Measurements from ENCODE around the gene DDX10.

Gene DDX10

DNA sequence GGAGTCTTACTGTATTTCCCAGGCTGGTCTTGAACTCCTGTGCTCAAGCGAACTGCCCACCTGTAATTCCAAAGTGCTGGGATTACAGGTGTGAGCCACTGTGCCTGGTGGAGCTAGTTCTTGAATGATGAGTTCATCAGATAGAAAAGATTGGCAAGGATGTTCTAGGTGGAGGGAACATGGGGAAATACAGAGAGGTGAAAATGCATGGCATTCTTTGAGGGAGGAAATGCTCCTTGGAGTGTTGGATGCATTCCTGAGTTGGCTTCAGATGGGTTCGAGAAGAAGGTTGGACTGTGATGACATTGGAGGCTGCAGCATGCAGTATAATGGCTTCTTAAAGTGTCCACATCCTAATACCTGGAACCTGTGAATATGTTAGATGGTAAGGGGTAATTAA, 4.4 kb downstream of the DDX10 start:
- Histone ChIP-seq H3K4me3 (ENCODE audit: low read length) (no peak overlapping the region), H2AFZ (ENCODE audit: low read depth, low read length) (no peak overlapping the region), H3K4me1 (ENCODE audit: insufficient read depth, low read length) (peaks cover 9% of the 10 kb centered on the region), H3K9me3 (ENCODE audit: low read length) (peaks cover 2% of the 10 kb centered on the region), H3K27me3 (ENCODE audit: insufficient read depth, low read length) (no peaks in the 10 kb centered on the region), H3K36me3 (ENCODE audit: insufficient read depth, low read length) (no peaks in the 10 kb centered on the region)

DNA sequence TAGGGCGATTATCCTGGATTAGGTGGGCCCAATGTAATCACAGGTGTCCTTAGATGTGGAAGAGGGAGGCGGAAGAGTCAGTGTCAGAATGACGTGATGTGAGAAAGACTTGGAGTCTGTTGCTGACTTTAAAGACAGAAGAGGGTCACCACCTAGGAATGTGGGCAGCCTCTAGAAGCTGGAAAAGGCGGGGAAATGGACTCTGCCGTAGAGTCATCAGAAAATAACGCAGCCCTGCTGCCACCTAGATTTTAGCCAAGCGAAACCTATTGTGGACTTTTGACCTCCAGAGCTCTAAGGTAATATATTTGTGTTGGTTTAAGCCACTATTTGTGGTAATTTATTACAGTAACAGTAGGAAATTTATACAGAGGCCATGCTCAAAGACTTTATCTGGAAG, 4.8 kb downstream of the DDX10 start:
- Histone ChIP-seq H2AFZ (ENCODE audit: low read depth, low read length) (no peak overlapping the region), H3K4me3 (ENCODE audit: low read length) (no peak overlapping the region), H3K36me3 (ENCODE audit: insufficient read depth, low read length) (no peaks in the 10 kb centered on the region), H3K4me1 (ENCODE audit: insufficient read depth, low read length) (peaks cover 5% of the 10 kb centered on the region), H3K27me3 (ENCODE audit: insufficient read depth, low read length) (no peaks in the 10 kb centered on the region), H3K9me3 (ENCODE audit: low read length) (peaks cover 2% of the 10 kb centered on the region)

DNA sequence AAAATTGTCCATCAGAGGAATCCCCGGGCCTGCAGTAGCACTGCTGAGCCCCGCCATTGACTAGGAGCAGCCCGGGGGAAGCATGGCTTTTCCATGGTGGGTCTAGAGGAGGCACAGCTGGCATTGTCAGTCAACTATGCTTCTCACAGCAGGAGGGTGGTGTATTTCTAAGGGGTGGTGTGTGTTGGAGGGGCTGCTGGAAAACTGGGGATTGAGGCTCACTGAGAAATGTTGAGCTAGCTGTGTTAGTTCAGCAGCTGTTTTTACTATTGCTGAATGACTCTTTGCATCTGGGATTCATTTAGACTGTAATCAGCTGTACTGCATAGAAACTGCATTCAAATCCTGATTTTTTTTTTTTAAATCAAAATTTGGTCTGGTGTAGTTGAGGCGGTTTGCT, 5.6 kb downstream of the DDX10 start:
- Histone ChIP-seq H3K4me1 (ENCODE audit: insufficient read depth, low read length) (peaks cover 5% of the 10 kb centered on the region), H3K4me3 (ENCODE audit: low read length) (no peak overlapping the region), H3K27me3 (ENCODE audit: insufficient read depth, low read length) (no peaks in the 10 kb centered on the region), H3K36me3 (ENCODE audit: insufficient read depth, low read length) (peaks cover 4% of the 10 kb centered on the region), H2AFZ (ENCODE audit: low read depth, low read length) (no peak overlapping the region), H3K9me3 (ENCODE audit: low read length) (peaks cover 2% of the 10 kb centered on the region)

DNA sequence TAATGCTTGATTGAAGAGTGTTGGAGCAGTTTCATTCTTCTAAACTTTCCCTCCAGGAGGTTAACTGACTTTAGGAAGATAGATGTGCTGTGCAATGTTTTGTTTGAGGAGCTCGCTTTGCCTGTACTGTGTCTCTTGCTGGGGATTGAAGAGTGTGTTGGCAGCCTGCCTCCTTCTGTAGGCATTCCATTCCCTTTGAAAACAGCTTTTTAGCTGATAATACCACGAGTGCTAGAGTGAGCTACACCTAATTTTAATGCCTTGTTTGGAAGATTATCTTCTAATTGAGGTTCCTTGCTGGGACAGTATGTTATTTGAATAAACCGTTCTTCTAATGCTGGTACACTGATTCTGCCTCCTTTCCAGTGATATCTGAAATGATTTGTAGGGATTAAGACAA, 7.2 kb downstream of the DDX10 start:
- Histone ChIP-seq H3K4me3 (ENCODE audit: low read length) (no peak overlapping the region), H3K36me3 (ENCODE audit: insufficient read depth, low read length) (peaks cover 15% of the 10 kb centered on the region), H3K9me3 (ENCODE audit: low read length) (peaks cover 2% of the 10 kb centered on the region), H2AFZ (ENCODE audit: low read depth, low read length) (no peak overlapping the region), H3K27me3 (ENCODE audit: insufficient read depth, low read length) (no peaks in the 10 kb centered on the region), H3K4me1 (ENCODE audit: insufficient read depth, low read length) (no peaks in the 10 kb centered on the region)

DNA sequence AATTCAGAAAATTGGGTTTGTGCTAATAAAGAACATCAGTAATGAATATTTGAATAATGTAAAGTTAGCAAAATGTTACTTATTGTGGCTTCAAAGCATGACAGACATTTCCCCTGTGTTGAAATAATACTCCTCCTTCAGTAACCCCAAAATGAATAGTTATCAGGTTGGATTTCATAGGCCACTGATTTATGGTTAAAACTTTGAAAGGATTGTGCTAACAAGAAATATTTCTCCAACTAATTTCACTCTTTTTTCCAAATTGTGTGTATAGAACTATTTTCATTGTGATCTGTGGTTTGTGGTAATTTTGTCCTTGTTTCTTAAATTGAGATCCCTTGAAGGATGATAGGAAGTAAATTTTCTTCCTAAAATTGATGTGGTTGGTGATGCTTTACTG, 7.9 kb downstream of the DDX10 start:
- H3K36me3 ChIP-seq (ENCODE audit: insufficient read depth, low read length) = peaks cover 21% of the 10 kb centered on the region
- no peak overlapping the region for H3K4me3 ChIP-seq (ENCODE audit: low read length)
- no peaks in the 10 kb centered on the region for H3K27me3 ChIP-seq (ENCODE audit: insufficient read depth, low read length)
- peaks cover 2% of the 10 kb centered on the region for H3K9me3 ChIP-seq (ENCODE audit: low read length)
- H3K4me1 ChIP-seq (ENCODE audit: insufficient read depth, low read length) = no peaks in the 10 kb centered on the region
- no peak overlapping the region for H2AFZ ChIP-seq (ENCODE audit: low read depth, low read length)

DNA sequence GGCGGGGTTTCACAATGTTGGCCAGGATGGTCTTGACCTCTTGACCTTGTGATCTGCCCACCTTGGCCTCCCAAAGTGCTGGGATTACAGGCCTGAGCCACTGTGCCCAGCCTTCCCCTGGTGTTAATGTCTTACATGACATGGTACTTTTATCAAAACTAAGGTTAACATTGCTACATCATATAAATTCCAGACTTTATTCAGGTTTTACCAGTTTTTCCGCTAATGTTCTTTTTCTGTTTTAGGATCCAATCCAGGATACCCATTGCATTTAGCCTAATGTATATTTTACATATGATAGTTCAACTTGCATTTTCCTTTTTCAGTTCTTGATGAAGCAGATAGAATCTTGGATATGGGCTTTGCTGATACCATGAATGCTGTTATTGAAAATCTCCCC, 14.2 kb downstream of the DDX10 start:
- Histone ChIP-seq H3K4me1 (ENCODE audit: insufficient read depth, low read length) (no peaks in the 10 kb centered on the region), H2AFZ (ENCODE audit: low read depth, low read length) (no peak overlapping the region), H3K36me3 (ENCODE audit: insufficient read depth, low read length) (peaks cover 47% of the 10 kb centered on the region), H3K27me3 (ENCODE audit: insufficient read depth, low read length) (no peaks in the 10 kb centered on the region), H3K9me3 (ENCODE audit: low read length) (no peaks in the 10 kb centered on the region), H3K4me3 (ENCODE audit: low read length) (no peak overlapping the region)

DNA sequence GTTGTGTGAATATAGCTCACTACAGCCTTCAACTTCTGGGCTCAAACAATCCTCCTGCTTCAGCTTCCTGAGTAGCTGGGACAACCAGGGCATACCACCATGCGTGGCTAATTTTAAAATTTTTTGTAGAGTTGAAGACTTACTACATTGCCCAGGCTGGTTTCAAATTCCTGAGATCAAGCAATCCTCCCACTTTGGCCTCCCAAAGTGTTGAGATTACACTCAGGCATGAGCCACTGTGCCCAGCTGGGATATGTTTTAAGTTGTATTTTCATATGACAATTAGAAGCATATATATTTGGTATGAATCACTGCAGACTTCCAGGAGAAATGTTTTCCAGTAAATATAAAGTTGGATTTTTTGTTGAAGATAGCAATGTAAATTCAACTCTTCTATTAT, 15.4 kb downstream of the DDX10 start:
- Histone ChIP-seq H3K36me3 (ENCODE audit: insufficient read depth, low read length) (peaks cover 45% of the 10 kb centered on the region), H2AFZ (ENCODE audit: low read depth, low read length) (no peak overlapping the region), H3K9me3 (ENCODE audit: low read length) (no peaks in the 10 kb centered on the region), H3K4me1 (ENCODE audit: insufficient read depth, low read length) (no peaks in the 10 kb centered on the region), H3K27me3 (ENCODE audit: insufficient read depth, low read length) (no peaks in the 10 kb centered on the region), H3K4me3 (ENCODE audit: low read length) (no peak overlapping the region)

DNA sequence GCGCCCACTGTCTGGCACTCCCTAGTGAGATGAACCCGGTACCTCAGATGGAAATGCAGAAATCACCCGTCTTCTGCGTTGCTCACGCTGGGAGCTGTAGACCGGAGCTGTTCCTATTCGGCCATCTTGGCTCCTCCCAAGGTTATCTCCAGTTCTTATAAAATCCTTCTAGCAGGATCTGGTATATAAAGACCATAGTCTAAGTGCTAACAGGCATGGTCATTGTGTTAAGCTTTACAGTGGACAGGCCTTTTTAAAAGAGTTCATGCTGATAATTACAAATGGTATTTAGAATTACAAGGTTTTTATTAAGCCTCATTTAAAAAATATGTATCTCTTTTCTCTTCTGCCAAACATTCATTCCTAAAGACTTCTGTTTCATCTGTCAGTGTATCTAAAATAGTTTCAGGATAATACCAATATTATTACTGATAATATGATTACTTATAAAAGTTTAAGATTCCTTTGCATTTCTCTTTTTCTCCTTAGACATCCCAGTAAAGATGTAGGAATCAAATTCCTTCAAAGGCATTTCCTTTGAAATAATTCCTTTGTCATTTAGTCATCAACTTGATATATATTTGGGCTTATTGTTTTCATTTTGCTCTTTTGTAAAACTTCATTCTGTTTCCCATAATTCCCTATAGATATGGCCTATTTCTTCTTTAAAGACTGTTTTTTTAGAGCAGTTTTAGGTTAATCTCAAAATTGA, 20.7 kb downstream of the DDX10 start:
- Histone ChIP-seq H3K4me1 (ENCODE audit: insufficient read depth, low read length) (no peaks in the 10 kb centered on the region), H2AFZ (ENCODE audit: low read depth, low read length) (no peak overlapping the region), H3K4me3 (ENCODE audit: low read length) (no peak overlapping the region), H3K9me3 (ENCODE audit: low read length) (peaks cover 3% of the 10 kb centered on the region), H3K27me3 (ENCODE audit: insufficient read depth, low read length) (no peaks in the 10 kb centered on the region), H3K36me3 (ENCODE audit: insufficient read depth, low read length) (peaks cover 24% of the 10 kb centered on the region)

DNA sequence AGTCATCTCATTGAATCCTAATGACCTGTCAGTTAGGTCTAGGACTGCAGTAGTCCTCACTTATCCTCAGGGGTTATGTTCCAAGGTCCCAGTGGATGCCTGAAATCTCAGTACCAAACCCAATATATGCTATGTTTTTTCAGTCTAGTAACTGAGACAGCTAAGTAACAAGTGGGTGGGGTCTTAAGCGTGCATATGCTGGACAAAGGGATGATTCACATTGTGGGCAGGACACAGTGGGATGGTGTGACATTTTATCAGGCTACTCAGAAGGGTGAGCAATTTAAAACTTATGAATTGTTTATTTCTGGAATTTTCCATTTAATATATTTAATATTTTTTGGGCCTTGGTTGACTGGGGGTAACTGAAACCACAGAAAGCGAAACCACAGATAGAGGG, 29.0 kb downstream of the DDX10 start:
- no peaks in the 10 kb centered on the region for H3K4me1 ChIP-seq (ENCODE audit: insufficient read depth, low read length)
- no peaks in the 10 kb centered on the region for H3K9me3 ChIP-seq (ENCODE audit: low read length)
- no peak overlapping the region for H3K4me3 ChIP-seq (ENCODE audit: low read length)
- H3K36me3 ChIP-seq (ENCODE audit: insufficient read depth, low read length) = peaks cover 45% of the 10 kb centered on the region
- no peak overlapping the region for H2AFZ ChIP-seq (ENCODE audit: low read depth, low read length)
- no peaks in the 10 kb centered on the region for H3K27me3 ChIP-seq (ENCODE audit: insufficient read depth, low read length)

DNA sequence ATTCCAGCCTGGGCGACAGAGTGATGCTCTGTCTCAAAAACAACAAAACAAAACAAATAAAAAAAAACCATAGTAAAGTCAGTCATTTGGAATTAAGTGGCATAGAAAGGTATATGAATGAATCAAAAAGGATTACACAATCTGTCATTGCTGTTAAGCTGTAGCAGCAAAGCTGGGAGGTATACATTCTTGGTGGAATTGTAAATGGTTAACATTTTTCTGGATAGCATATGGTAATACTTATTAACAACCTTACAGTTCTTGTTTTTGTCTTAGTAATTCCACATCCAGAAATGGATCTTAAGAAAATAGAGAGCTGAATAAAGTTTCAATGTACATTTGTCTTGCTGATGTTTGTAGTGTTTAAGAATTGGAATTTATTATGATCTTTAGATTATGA, 30.0 kb downstream of the DDX10 start:
- Histone ChIP-seq H3K4me1 (ENCODE audit: insufficient read depth, low read length) (no peaks in the 10 kb centered on the region), H2AFZ (ENCODE audit: low read depth, low read length) (no peak overlapping the region), H3K9me3 (ENCODE audit: low read length) (no peaks in the 10 kb centered on the region), H3K4me3 (ENCODE audit: low read length) (no peak overlapping the region), H3K27me3 (ENCODE audit: insufficient read depth, low read length) (no peaks in the 10 kb centered on the region), H3K36me3 (ENCODE audit: insufficient read depth, low read length) (peaks cover 36% of the 10 kb centered on the region)

DNA sequence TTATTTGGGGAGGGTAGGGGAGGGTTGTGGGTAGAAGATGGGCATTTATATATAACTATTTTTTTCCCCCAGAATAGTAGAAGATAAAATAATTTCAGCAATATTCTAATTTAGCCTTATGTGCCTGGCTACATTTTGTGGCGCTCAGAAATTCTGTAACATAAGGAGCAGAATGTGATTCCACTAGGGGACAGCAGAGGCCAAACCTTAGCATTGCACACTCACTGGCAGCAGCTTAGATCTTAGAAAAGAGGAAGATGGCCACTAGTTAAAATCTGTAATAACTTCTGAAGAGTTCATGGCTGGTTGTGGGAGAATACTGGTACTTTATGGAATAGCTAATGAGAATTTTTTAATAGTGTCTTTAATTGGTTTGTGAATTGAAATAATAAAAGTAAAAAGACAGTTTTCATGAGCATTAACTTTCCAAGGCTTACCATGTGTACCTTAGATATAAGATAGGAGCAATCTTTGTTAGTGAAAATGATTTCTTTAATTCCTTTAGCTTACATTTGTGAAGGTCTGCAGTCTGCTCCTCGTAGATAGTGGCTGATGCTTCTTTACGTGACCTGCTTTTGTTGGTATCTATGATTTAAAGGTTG, 33.1 kb downstream of the DDX10 start:
- Histone ChIP-seq H3K4me1 (ENCODE audit: insufficient read depth, low read length) (no peaks in the 10 kb centered on the region), H3K4me3 (ENCODE audit: low read length) (no peak overlapping the region), H3K27me3 (ENCODE audit: insufficient read depth, low read length) (no peaks in the 10 kb centered on the region), H2AFZ (ENCODE audit: low read depth, low read length) (no peak overlapping the region), H3K36me3 (ENCODE audit: insufficient read depth, low read length) (peaks cover 13% of the 10 kb centered on the region), H3K9me3 (ENCODE audit: low read length) (no peaks in the 10 kb centered on the region)

DNA sequence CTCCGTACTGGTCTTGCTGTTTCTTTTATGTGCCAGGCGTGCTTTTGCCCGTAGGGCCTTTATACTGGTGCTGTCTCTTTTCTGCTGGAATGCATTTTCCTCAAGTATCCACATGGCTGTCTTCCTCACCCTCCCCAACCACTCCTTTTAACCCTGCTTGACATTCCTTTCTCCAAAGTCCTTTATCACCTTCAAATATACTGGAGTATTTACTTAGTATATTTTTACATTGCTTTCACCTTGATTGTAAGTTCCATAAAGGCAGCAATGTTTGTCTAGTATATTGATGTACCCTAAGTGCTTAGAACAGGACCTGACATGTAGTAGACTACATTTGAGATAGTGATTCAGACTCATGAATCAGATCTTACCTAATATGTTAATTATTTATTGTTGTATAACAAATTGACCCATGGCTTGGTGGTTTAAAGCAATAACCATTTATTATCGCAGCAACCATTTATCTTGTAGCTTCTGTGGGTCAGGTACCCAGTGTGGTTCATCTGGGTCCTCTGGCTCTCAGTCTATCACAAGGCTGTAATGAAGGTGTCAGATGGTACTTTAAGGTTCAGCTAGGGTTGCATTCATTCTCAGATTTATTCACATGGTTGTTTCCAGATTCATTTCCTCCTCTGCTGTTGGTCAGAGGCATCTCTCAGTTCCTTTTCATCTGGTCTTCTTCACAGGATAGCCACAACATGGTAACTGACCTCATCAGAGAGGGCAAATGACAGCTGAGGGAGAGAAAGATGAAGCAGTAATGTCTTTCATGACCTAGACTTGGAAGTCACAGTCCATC, 34.2 kb downstream of the DDX10 start:
- H3K4me1 ChIP-seq (ENCODE audit: insufficient read depth, low read length) = no peaks in the 10 kb centered on the region
- H3K9me3 ChIP-seq (ENCODE audit: low read length) = no peaks in the 10 kb centered on the region
- H3K4me3 ChIP-seq (ENCODE audit: low read length) = no peak overlapping the region

DNA sequence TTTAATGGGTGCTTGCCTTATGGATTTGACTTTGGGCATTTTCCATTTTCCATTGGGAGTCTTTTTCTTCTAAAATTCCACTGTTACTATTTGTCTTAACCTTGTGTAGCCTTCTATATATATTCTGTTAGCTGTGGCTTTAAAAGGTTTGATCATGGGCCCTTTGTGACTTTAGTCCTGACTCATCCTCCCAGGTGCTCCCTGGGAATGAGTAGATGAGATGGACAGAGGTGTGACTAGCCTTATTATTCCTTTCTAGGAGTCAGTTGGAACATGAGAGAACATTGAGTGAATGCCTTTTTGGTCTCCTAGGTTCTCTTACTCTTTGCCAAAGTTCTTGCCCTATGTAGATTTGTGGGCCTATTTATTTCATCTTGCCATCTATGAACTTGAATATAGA, 39.0 kb downstream of the DDX10 start:
- Histone ChIP-seq H3K36me3 (ENCODE audit: insufficient read depth, low read length) (peaks cover 17% of the 10 kb centered on the region), H3K27me3 (ENCODE audit: insufficient read depth, low read length) (no peaks in the 10 kb centered on the region), H3K4me3 (ENCODE audit: low read length) (no peak overlapping the region), H2AFZ (ENCODE audit: low read depth, low read length) (no peak overlapping the region), H3K9me3 (ENCODE audit: low read length) (peaks cover 10% of the 10 kb centered on the region), H3K4me1 (ENCODE audit: insufficient read depth, low read length) (no peaks in the 10 kb centered on the region)

More for the DNA sequence above, 34.2 kb downstream of the DDX10 start:
- peaks cover 4% of the 10 kb centered on the region for H3K36me3 ChIP-seq (ENCODE audit: insufficient read depth, low read length)
- H3K27me3 ChIP-seq (ENCODE audit: insufficient read depth, low read length) = no peaks in the 10 kb centered on the region
- H2AFZ ChIP-seq (ENCODE audit: low read depth, low read length) = no peak overlapping the region

Measured in neuron (in vitro differentiated cells).